Lung (tissue), 12 donors: ENCODE measurements around the gene FAM83E. TPM values are rescaled to one million over a fixed set of nuclear protein-coding genes. Genes with fewer than 3 reads are reported as not detected.
A peak's percentile ranks its signal among the peaks of the same experiment; 100 is the strongest.

Experiments used
- ATAC-seq: fragments of 200-7000 bp; cut with Tn5 transposase; one replicate; pipeline ENCODE4 v1.9.1; 2020; ENCODE audit warnings: moderate number of reproducible peaks; ENCODE audit not compliant: insufficient read depth, low FRiP score
- DNase-seq, 3 donors: peaks; one replicate each; pipeline ENCODE4 v3.0.0-alpha.2; 2013 to 2017
- H3K27ac ChIP-seq, 2 donors: one replicate each; pipeline ENCODE4 v1.5.1; 2013; ENCODE audit warnings: mild to moderate bottlenecking in 2 of 2, moderate library complexity in 2 of 2, control low read depth in 1 of 2, inconsistent platforms in 1 of 2, low read depth in 1 of 2, low read length in 1 of 2
- H3K27me3 ChIP-seq, 3 donors: one replicate each; pipeline ENCODE4 v1.5.1; 2013; ENCODE audit warnings: low read length in 2 of 3; ENCODE audit not compliant: control insufficient read depth in 3 of 3, insufficient read depth in 3 of 3
- H3K36me3 ChIP-seq, 4 donors: one replicate each; pipeline ENCODE4 v1.5.1; 2013; ENCODE audit warnings: low read length in 4 of 4, mild to moderate bottlenecking in 1 of 4, moderate library complexity in 1 of 4; ENCODE audit not compliant: control insufficient read depth in 4 of 4, insufficient read depth in 4 of 4
- H3K4me1 ChIP-seq, 5 donors: one replicate each; pipeline ENCODE4 v1.5.1; 2013; ENCODE audit warnings: low read length in 5 of 5, mild to moderate bottlenecking in 2 of 5, moderate library complexity in 1 of 5; ENCODE audit not compliant: control insufficient read depth in 5 of 5, insufficient read depth in 5 of 5
- H3K4me3 ChIP-seq: one replicate; pipeline ENCODE4 v1.5.1; 2013; ENCODE audit warnings: mild to moderate bottlenecking, control low read depth, moderate library complexity
- H3K9ac ChIP-seq, 2 donors: one replicate each; pipeline ENCODE4 v1.5.1; 2013; ENCODE audit warnings: low read length in 2 of 2, control low read depth in 1 of 2; ENCODE audit not compliant: insufficient read depth in 1 of 2
- H3K9me3 ChIP-seq, 4 donors: one replicate each; pipeline ENCODE4 v1.5.1; 2013; ENCODE audit warnings: low read length in 3 of 4, mild to moderate bottlenecking in 1 of 4, moderate library complexity in 1 of 4; ENCODE audit not compliant: control insufficient read depth in 4 of 4, insufficient read depth in 3 of 4
- WGBS, 2 donors: extraction: QIAGEN DNeasy Blood & Tissue Kit; methylation state at CpG; one replicate each; pipeline ENCODE4 v1.1.7; 2013; 5-methylcytosine and 5-hydroxymethylcytosine counted together
- polyA plus RNA-seq, 2 donors: library from polyadenylated mRNA; stranded (reverse); fragments of 200-250 nt; gene quantifications; one replicate each; pipeline ENCODE4 v1.2.1, GENCODE V29; 2013
- total RNA-seq, 2 donors: library from RNA; depleted of rRNA in 1 of 2; stranded (reverse); fragments of >200 nt in 1 of 2; gene quantifications; one replicate each; pipeline ENCODE4 v1.2.1, GENCODE V29; 2014 to 2021
- TF ChIP-seq, protein P1 (sequence below): IDR thresholded peaks from 2 replicates; pipeline ENCODE4 v1.5.1; 2012; ENCODE audit warnings: mild to moderate bottlenecking; ENCODE audit errors: control extremely low read depth, extremely low read depth
- donor health status: control.
- donor health status: control.
- donor health status: Bipolar disorder and iron deficiency.
- donor health status: healthy.
- donor health status: DM: yes; HTN: yes; CAD: no.

Gene FAM83E
- total and polyA plus RNA-seq, 4 donors = 22.2 to 43.8 (median 36.7) TPM

DNA sequence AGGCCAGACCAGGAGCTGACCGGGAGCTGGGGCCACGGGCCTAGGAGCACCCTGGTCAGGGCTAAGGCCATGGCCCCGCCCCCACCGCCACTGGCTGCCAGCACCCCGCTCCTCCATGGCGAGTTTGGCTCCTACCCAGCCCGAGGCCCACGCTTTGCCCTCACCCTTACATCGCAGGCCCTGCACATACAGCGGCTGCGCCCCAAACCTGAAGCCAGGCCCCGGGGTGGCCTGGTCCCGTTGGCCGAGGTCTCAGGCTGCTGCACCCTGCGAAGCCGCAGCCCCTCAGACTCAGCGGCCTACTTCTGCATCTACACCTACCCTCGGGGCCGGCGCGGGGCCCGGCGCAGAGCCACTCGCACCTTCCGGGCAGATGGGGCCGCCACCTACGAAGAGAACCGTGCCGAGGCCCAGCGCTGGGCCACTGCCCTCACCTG is 11.0 kb upstream of the FAM83E start:
- Histone ChIP-seq H3K9me3 (no peaks in the 10 kb centered on the region), H3K4me3 (no peak overlapping the region), H3K9ac (no peak overlapping the region), H3K36me3 (peaks cover 0 to 18% (median 0%) of the 10 kb centered on the region in 4 donors), H3K4me1 (peaks cover 3 to 29% (median 9%) of the 10 kb centered on the region in 5 donors), H3K27me3 (no peaks in the 10 kb centered on the region), H3K27ac (no peak overlapping the region)
- ATAC-seq (no peak), DNase-seq (no peak)
- TF ChIP-seq, protein P1, sequence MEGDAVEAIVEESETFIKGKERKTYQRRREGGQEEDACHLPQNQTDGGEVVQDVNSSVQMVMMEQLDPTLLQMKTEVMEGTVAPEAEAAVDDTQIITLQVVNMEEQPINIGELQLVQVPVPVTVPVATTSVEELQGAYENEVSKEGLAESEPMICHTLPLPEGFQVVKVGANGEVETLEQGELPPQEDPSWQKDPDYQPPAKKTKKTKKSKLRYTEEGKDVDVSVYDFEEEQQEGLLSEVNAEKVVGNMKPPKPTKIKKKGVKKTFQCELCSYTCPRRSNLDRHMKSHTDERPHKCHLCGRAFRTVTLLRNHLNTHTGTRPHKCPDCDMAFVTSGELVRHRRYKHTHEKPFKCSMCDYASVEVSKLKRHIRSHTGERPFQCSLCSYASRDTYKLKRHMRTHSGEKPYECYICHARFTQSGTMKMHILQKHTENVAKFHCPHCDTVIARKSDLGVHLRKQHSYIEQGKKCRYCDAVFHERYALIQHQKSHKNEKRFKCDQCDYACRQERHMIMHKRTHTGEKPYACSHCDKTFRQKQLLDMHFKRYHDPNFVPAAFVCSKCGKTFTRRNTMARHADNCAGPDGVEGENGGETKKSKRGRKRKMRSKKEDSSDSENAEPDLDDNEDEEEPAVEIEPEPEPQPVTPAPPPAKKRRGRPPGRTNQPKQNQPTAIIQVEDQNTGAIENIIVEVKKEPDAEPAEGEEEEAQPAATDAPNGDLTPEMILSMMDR = no peak
- WGBS, 2 donors = 92 to 94% methylated on average over 29 to 30 of the region's 30 CpGs

GRCh38 chr19:48624791-48625723 is 10.2 kb upstream of the FAM83E start:
- H3K9ac ChIP-seq = no peak overlapping the region
- peak in 1 of 3 donors; percentile 40 for DNase-seq

GRCh38 chr19:48624067-48624594 is 9.3 kb upstream of the FAM83E start:
- ATAC-seq (peak; percentile 84), DNase-seq (peak; percentile 99)
- no peaks in the 10 kb centered on the region for H3K9me3 ChIP-seq
- H3K27ac ChIP-seq = peak overlapping the region; percentile 52 to 85
- H3K9ac ChIP-seq = peak overlapping the region; percentile 51 to 87
- H3K4me3 ChIP-seq = peak overlapping the region; percentile 29
- H3K27me3 ChIP-seq = no peaks in the 10 kb centered on the region
- WGBS, 2 donors = 1% methylated on average over 40 of the region's 40 CpGs
- peaks cover 0 to 24% (median 6%) of the 10 kb centered on the region in 5 donors for H3K4me1 ChIP-seq
- TF ChIP-seq, protein P1 = no peak
- peaks cover 0 to 15% (median 0%) of the 10 kb centered on the region in 4 donors for H3K36me3 ChIP-seq

More at GRCh38 chr19:48624791-48625723, 10.2 kb upstream of the FAM83E start:
- TF ChIP-seq, protein P1 = no peak
- peak overlapping the region; percentile 47 to 83 for H3K27ac ChIP-seq
- H3K27me3 ChIP-seq = no peaks in the 10 kb centered on the region
- no peak for ATAC-seq
- H3K36me3 ChIP-seq = peaks cover 0 to 18% (median 0%) of the 10 kb centered on the region in 4 donors
- H3K4me3 ChIP-seq = no peak overlapping the region
- WGBS, 2 donors = 65 to 81% methylated on average over 24 of the region's 24 CpGs
- H3K9me3 ChIP-seq = no peaks in the 10 kb centered on the region
- H3K4me1 ChIP-seq = peaks cover 3 to 20% (median 7%) of the 10 kb centered on the region in 5 donors
